SK-N-MC (cell line): ENCODE measurements around the gene MYH9.

ENCODE experiments used
- DNase-seq: peaks from one replicate; pipeline ENCODE4 v3.0.0-alpha.2; 2011; ENCODE audit warnings: low read depth, low spot score
- H3K27ac ChIP-seq: fragments of 200-600 bp; sonication (generic); 2 replicates; pipeline ENCODE4 v1.5.1; 2016; ENCODE audit warnings: mixed run types
- H3K36me3 ChIP-seq: fragments of 200-600 bp; sonication (generic); 2 replicates; pipeline ENCODE4 v1.6.1; 2017; ENCODE audit warnings: antibody characterized with exemption, low read length, mixed read lengths; ENCODE audit not compliant: insufficient read depth
- H3K4me3 ChIP-seq: fragments of 200-600 bp; sonication (generic); 2 replicates; pipeline ENCODE4 v1.5.1; 2016
- H3K9ac ChIP-seq: fragments of 200-600 bp; sonication (generic); 2 replicates; pipeline ENCODE4 v1.8.0; 2017; ENCODE audit warnings: mixed run types, mixed read lengths; ENCODE audit not compliant: insufficient read length
- H3K9me3 ChIP-seq: fragments of 200-600 bp; sonication (generic); 2 replicates; pipeline ENCODE4 v1.6.1; 2017; ENCODE audit warnings: low read depth, mild to moderate bottlenecking, antibody characterized with exemption, low read length, moderate library complexity, mixed read lengths
- EZH2 ChIP-seq: fragments of 200-600 bp; sonication (generic); IDR thresholded peaks from one replicate; pipeline ENCODE4 v1.6.1; 2017; ENCODE audit warnings: antibody characterized with exemption
- FOXP2 ChIP-seq: optimal IDR thresholded peaks from 2 replicates; pipeline ENCODE3; 2011; ENCODE audit warnings: mild to moderate bottlenecking, moderate library complexity; ENCODE audit not compliant: insufficient read depth; ENCODE audit errors: extremely low read length, control extremely low read depth
- POLR2AphosphoS5 ChIP-seq: IDR thresholded peaks from 2 replicates; pipeline ENCODE4 v1.6.1; 2012; ENCODE audit warnings: mild to moderate bottlenecking, low read depth, low read length, borderline replicate concordance

The MYH9 gene

DNA sequence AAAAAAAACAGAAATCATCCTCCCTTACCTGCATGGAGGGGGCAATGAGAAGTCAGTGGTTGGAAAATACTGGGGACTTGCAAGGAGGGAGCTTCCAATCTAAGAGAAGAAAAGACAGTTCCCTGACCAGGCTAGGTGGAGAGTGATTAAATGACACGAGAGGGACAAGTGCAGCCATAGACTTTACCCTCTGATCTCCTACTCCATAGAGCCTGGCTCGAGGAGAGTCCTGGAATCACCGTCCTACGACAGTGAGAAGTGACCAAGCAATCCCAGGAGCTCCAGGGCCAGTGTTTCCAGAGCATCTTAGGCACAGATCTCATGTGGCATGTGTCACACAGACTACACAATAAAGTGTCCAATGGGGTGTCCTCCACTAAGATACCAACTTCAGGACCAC lies 25.7 kb downstream of the MYH9 start:
- Histone ChIP-seq H3K27ac (no peak overlapping the region), H3K9me3 (no peaks in the 10 kb centered on the region), H3K36me3 (no peaks in the 10 kb centered on the region), H3K4me3 (no peak overlapping the region), H3K9ac (no peak overlapping the region)
- no peak for TF ChIP-seq POLR2AphosphoS5
- TF ChIP-seq EZH2, result no peak
- no peak for TF ChIP-seq FOXP2
- no peak for DNase-seq

DNA sequence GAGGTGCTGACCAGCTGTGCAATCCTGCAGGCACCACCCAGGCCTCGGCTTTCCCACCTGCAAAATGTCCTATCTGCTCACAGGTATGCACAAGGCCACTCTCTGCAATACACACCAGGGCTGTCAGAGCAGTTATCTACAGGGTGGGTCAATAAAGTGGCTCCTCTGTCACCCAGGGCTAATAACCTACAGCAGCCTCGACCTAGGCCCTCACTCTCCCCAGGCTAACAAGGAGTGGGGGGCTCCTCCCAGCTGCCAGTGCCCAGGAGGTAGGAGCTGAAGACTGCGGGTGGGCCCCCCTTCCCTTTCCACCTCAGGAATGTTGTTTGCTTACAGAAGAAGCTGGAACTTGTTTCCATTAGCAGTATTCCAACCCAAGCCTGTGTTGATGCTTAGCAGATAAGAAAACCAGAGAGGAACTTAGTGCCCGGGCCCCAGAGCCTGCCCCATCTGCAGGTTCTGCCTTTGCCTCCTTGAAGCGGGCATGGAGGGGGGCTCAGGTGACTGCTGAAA lies 26.8 kb downstream of the MYH9 start:
- TF ChIP-seq POLR2AphosphoS5, result no peak
- TF ChIP-seq EZH2, result no peak
- TF ChIP-seq FOXP2, result no peak
- Histone ChIP-seq H3K36me3 (no peaks in the 10 kb centered on the region), H3K9me3 (no peaks in the 10 kb centered on the region), H3K4me3 (no peak overlapping the region), H3K27ac (peak overlapping the region; percentile 30; the same call in 1 of the 2 replicates), H3K9ac (no peak overlapping the region)
- DNase-seq, result no peak

DNA sequence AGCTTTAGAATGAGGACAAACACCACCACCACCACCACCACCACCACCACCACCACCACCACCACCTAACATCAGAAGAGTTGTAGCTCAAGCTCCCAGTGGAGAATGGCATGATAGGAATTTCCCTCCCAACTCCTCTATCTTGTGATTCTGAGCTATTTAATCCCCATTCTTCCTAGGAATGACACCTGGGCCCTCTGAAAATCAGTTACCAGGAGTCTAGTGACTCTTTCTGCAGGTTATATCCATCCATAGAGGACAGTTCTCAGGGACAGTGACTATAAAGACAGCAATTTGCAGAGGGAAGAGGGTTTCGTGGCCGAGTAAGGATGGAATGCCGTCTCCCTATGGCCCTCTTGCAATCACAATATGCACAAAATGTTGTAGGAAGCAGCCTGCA lies 27.8 kb downstream of the MYH9 start:
- DNase-seq, result no peak
- no peak overlapping the region for H3K27ac ChIP-seq
- no peak overlapping the region for H3K9ac ChIP-seq

DNA sequence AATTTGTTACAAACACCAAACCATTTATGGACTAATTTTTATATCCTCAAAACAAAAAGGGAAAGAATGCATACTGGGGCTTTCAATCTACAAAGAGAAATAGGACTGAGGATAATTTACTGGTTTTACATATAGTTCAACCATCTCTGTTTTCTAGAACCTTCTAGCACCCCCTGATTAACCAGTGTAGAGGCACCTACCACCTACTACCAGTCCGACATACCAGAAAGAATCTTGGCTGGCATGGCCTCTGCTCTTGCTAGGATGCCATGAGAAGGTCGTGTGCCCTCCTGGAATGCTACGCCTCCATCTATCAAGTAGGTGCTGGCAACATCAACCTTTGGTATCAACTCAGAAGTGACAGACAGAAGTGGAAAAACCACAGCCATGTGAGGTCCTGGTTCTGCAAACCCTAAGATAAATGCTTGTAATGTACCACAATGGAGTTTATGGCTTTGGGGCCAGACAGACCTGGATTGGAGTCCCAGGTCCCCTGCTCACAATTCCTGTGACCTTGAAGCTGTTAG lies 28.2 kb downstream of the MYH9 start:
- no peak for TF ChIP-seq FOXP2
- TF ChIP-seq POLR2AphosphoS5, result no peak
- Histone ChIP-seq H3K36me3 (no peaks in the 10 kb centered on the region), H3K4me3 (no peak overlapping the region), H3K27ac (peak overlapping the region; percentile 55; the same call in 1 of the 2 replicates), H3K9ac (no peak overlapping the region), H3K9me3 (no peaks in the 10 kb centered on the region)
- no peak for DNase-seq

More for the DNA sequence above, 27.8 kb downstream of the MYH9 start:
- no peak for TF ChIP-seq POLR2AphosphoS5
- H3K9me3 ChIP-seq, result no peaks in the 10 kb centered on the region
- no peaks in the 10 kb centered on the region for H3K36me3 ChIP-seq
- no peak overlapping the region for H3K4me3 ChIP-seq

DNA sequence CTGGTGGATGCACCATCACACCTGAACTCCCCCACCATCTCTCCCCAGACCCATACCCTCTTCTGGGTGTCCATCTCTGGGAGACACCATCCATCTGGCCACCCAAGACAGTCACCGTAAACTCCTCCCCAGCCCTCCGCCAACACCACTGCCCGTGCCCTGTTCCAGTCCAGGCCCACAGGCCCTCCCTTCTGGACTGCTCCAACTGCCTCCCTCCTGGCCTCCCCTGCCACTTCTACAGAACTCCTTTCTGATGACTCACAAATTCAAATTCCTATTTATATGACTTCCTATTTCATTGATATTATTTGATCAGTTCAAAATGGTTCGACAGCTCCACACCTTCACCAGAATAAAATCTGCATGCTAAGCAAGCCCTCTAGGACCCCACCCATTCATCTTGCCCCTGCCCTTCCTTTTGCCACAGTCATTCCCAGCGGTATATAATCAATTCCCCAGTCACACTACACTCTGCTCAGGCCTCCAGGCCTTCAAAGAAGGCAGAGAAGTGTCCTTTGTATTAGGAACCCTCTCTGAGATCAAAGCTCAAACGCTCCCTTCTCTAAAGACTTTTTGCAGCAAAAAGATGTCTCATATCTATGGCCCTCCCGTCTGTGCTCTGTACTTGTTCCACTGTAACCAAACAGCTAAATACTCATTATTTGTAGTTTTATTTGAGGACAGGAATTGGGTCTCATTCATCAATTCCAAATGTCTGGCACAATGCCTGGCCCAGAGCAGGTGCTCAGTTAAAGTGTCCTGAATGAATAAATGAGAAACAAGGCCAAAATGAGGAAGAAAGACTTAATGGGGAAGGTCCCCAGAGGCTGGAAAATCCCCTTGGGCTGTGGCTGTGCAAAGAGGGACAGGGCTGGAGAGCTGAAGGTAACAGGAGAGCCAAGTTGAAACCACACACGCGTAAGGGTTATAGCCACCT lies 29.0 kb downstream of the MYH9 start:
- no peaks in the 10 kb centered on the region for H3K9me3 ChIP-seq
- H3K27ac ChIP-seq, result peak overlapping the region; percentile 55; the same call in 1 of the 2 replicates
- TF ChIP-seq FOXP2, result no peak
- TF ChIP-seq POLR2AphosphoS5, result no peak
- TF ChIP-seq EZH2, result no peak
- no peaks in the 10 kb centered on the region for H3K36me3 ChIP-seq
- no peak for DNase-seq
- H3K9ac ChIP-seq, result no peak overlapping the region
- H3K4me3 ChIP-seq, result no peak overlapping the region

DNA sequence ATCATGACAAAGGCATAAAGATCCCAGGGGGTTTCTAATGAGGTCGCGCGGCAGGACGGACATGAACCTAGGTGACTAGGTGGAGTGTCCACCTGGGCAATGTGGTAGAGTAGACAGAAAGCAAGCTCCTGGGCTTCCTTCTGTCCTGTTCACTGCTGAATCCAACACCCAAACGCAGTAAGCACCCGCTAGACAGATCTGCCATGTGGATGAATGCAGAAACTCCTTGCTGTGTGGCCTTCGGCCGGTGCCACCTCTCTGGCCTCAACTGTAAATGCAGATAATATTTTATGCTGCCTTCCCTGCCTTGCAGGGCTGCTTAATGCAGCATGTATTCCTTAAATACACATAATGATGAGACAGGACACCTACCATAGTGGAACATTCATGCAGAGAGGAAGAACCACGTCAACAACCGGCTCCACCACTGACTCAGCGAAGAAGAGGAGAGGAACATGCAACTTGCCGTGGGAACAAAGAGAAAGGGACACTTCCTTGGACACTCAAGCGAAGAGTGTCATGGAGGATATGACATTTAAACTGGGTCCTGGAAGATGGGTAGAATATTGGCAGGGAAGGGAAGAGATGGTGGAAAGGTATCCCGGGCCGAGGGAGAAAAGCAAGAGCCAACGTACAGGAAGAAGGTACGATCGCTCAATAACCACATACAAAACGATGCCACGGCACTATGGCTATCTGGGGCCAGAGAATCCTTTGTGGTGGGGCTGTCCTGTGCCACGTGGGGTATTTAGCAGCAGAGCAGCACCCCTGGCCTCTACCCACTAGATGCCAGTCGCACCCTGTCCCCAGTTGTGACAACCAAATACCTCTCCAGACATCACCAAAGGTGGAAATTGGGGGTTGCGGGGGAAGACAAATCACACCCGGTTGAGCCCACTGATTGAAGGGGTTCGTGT lies 30.8 kb downstream of the MYH9 start:
- Histone ChIP-seq H3K9me3 (no peaks in the 10 kb centered on the region), H3K36me3 (no peaks in the 10 kb centered on the region), H3K4me3 (no peak overlapping the region), H3K9ac (no peak overlapping the region), H3K27ac (no peak overlapping the region)
- DNase-seq, result no peak
- no peak for TF ChIP-seq POLR2AphosphoS5
- no peak for TF ChIP-seq EZH2
- no peak for TF ChIP-seq FOXP2

DNA sequence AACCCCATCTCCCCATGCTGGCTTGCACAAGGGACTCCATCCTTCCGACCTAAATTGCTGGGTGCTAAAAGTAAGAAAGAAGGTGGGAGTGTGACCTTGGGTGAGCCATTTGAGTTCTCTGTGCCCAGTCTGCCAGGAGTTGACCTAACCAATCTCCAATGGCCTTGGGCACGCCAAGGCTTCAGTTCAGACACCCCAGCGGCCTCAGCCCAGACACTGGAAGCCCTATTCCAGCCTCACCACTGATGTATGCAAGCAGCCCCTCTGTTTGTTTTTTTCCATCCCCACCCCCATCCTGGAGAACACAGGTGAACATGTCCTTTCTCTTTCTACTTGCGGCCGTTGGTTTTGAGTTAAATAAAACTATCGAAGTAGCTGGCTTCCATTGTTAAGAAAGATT lies 31.9 kb downstream of the MYH9 start:
- no peak overlapping the region for H3K4me3 ChIP-seq
- no peaks in the 10 kb centered on the region for H3K36me3 ChIP-seq
- TF ChIP-seq POLR2AphosphoS5 (no peak), FOXP2 (no peak), EZH2 (no peak)

DNA sequence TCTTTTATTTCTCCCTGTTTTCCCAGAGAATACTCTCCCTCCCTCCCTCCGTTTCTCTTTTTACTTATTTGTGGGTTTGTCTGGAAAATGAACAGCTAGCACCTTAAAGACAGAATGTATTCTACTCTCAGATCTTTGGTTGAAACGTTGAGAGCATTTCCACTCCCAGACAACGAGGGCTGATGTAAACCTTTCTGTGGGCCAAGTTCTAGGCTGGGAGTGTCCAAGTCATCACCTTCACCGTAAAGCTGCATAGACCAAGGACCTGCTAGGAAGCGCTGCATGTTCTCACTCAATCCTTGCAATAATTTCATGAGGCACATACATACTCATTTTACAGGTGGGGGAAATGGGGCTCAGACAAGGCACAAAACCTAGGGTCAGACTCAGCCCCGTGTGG lies 32.4 kb downstream of the MYH9 start:
- no peak overlapping the region for H3K9ac ChIP-seq
- H3K9me3 ChIP-seq, result no peaks in the 10 kb centered on the region
- no peak overlapping the region for H3K4me3 ChIP-seq
- H3K36me3 ChIP-seq, result no peaks in the 10 kb centered on the region
- H3K27ac ChIP-seq, result peak overlapping the region; percentile 15; the same call in 1 of the 2 replicates
- TF ChIP-seq EZH2 (no peak), POLR2AphosphoS5 (no peak), FOXP2 (no peak)
- DNase-seq, result no peak

More for the DNA sequence above, 31.9 kb downstream of the MYH9 start:
- DNase-seq, result no peak
- H3K9ac ChIP-seq, result no peak overlapping the region
- H3K9me3 ChIP-seq, result no peaks in the 10 kb centered on the region
- 0 out of 2 replicates have a peak overlapping the region, but pooled peaks have one; percentile 15 for H3K27ac ChIP-seq
